GM12872 (cell line): ENCODE results near the gene SPAG7.

Experiments used
- TF ChIP-seq, protein P1 (sequence below): IDR thresholded peaks from 3 replicates; pipeline ENCODE4 v1.5.1; 2011; ENCODE audit warnings: low read depth, mild to moderate bottlenecking, low read length, moderate library complexity; ENCODE audit not compliant: insufficient read depth

SPAG7 gene

DNA sequence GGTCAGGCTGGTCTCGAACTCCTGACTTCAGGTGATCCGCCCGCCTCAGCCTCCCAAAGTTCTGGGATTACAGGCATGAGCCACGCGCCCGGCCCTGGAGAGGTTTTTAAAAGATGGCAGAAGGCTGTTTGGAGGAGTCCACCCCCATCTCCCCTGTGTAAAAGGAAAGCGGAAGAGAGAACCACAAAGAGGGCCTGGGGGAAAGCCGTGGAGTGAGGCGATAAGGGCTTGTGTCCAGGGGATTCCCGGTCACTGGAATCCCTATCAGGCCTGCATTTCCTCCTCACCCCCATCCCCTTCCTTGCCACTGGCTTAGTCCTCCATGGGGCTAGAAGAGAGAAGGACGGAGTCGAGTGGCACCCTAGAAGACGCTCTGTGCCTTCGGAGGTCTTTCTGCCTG is 35.7 kb downstream of the SPAG7 start, which contains the start of gene GP1BA:
Gene GP1BA, plus strand, starts transcription at position 315 of the 400 bp plus-strand sequence. CDS start 328 bp downstream, outside the sequence.
- TF ChIP-seq, protein P1, sequence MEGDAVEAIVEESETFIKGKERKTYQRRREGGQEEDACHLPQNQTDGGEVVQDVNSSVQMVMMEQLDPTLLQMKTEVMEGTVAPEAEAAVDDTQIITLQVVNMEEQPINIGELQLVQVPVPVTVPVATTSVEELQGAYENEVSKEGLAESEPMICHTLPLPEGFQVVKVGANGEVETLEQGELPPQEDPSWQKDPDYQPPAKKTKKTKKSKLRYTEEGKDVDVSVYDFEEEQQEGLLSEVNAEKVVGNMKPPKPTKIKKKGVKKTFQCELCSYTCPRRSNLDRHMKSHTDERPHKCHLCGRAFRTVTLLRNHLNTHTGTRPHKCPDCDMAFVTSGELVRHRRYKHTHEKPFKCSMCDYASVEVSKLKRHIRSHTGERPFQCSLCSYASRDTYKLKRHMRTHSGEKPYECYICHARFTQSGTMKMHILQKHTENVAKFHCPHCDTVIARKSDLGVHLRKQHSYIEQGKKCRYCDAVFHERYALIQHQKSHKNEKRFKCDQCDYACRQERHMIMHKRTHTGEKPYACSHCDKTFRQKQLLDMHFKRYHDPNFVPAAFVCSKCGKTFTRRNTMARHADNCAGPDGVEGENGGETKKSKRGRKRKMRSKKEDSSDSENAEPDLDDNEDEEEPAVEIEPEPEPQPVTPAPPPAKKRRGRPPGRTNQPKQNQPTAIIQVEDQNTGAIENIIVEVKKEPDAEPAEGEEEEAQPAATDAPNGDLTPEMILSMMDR: no peak

DNA sequence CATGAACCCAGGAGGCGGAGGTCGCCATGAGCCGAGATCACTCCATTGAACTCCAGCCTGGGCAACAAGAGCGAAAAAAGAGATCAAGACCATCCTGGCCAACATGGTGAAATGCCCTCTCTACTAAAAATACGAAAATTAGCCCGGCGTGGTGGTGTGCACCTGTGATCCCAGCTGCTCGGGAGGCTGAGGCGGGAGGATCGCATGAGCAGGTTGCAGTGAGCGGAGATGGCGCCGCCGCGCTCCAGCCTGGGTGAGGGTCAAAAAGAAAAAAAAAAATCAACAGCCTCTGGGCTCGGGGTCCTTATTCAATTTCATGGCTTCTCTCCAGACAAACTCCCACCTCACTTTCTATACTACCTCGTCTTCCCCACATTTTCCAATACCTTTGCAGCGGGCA is 38.7 kb downstream of the SPAG7 start:
- TF ChIP-seq, protein P1: no peak

DNA sequence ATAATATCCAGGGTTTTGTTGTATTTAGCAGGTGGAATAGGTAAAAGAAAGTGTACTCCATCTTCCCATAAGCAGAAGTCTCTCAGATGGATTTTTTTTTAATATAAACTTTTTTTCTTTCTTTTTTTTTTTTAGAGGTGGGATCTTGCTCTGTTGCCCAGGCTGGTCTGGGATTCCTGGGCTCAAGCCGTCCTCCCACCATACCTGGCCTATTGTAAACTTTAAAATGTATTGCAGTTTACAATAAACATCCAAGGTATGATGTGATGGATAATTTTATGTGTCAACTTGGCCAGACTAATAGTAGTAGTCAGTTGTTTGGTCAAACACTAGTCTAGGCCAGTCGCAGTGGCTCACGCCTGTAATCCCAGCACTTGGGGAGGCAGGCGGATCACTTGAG is 46.3 kb downstream of the SPAG7 start:
- TF ChIP-seq, protein P1: no peak

DNA sequence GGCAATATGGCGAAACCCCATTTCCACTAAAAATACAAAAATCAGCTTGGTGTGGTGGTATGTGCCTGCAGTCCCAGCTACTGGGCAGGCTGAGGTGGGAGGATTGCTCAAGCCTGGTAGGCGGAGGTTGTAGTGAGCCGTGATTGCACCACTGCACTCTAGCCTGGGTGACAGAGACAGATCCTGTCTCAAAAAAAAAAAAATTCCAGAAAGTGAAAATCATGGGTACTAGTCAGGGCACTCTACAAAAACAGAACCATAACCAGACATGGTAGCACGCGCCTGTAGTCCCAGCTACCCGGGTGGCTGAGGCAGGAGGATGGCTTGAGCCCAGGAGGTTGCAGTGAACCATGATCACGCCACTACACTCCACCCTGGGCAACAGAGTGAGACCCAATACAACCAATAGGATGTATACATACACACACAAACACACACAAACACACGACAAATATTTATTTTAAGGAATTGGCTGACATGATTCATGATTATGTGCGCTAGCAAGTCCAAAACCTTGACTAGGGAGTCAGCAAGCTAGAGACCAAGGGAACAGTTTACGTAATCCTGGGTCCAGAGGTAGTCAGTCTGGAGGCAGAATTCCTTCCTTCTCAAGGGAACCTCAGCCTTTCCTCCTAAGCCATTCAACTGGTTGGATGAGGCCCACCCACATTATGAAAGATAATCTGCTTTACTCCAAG is 47.1 kb downstream of the SPAG7 start:
- TF ChIP-seq, protein P1: no peak

DNA sequence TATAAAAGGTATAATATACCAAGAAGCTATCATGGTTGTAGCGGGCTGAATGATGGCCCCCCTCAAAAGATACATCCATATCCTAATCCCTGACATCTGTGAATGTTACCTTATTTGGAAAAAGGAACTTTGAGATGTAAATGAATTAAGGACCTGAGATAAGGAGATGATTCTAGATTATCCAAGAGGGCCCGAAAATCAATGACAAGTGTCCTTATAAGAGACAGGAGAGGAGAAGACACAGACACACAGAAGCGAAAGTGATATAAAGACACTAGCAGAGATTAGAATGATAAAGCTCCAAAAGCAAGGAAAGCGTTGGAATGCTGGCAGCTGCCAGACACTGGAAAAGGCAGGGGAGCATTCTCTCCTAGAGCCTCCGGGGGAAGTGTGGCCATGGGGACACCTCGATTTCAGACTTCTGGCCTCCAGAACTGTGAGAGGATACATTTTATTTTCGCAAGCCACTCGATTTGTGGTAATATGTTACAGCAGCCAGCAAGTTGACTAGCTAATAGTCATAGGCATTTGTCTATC is 48.0 kb downstream of the SPAG7 start:
- TF ChIP-seq, protein P1: no peak

DNA sequence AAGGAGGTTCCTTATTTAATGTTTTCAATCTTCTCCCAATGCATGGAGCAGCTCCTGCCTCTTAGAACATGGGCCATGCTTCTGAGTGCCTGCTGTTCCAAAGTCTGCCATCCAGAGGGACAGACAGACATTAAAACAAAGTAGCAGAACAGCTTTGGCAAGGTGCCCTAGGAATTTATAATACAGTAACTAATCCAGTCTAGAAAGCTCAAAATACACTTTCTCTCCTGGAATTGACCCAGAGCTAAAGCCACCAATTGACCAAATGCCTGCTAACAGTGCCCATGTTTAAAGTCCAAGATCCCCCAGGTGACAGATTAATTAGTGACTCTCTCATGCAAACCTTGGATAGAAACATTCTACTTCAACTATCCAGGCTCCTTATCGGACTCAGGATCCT is 53.6 kb downstream of the SPAG7 start:
- TF ChIP-seq, protein P1: no peak
